IMR-90 (cell line): Measurements from ENCODE around the gene AHI1. TPM values are rescaled to one million over a fixed set of nuclear protein-coding genes. Genes with fewer than 3 reads are reported as not detected.
"Not testable (repeated sequence)": the region's sequence is repeated elsewhere in the genome, so short reads cannot be mapped to it uniquely, and the experiment has no call there.

ENCODE experiments used
- ATAC-seq: fragments of 200-7000 bp; cut with Tn5 transposase; 2 replicates; pipeline ENCODE4 v1.9.1; 2020; ENCODE audit warnings: low read depth, mild to moderate bottlenecking, moderate library complexity
- BruUV-seq: library from RNA; stranded (reverse); fragments of 400-500 nt; replicated peaks from 2 replicates; lab custom pipeline; 2021; lab: Mats Ljungman, UMichigan
- CTCF ChIA-PET: fragments of 300-600 bp; formaldehyde crosslinking; extraction: SDS; loops from one replicate; lab custom pipeline; 2021; ENCODE audit warnings: antibody characterized with exemption; lab: Yijun Ruan, JAX
- POLR2A ChIA-PET: fragments of 300-600 bp; sonication (Branson Sonifier 250); formaldehyde crosslinking; loops from one replicate; lab custom pipeline; 2022; ENCODE audit warnings: antibody characterized with exemption; ENCODE audit not compliant: unreplicated experiment; lab: Charles Lee
- DNase-seq: peaks from one replicate; pipeline ENCODE4 v3.0.0; 2013
- H2AFZ ChIP-seq: replicated peaks from 2 replicates; pipeline ENCODE3; 2013; ENCODE audit warnings: low read length, mild to moderate bottlenecking; ENCODE audit not compliant: poor library complexity
- H2AK5ac ChIP-seq: 2 replicates; pipeline ENCODE4 v1.6.1; 2013; ENCODE audit warnings: low read depth, low read length, inconsistent platforms
- H2AK9ac ChIP-seq: replicated peaks from 2 replicates; pipeline ENCODE3; 2013; ENCODE audit warnings: mild to moderate bottlenecking, low read depth, low read length, moderate library complexity; ENCODE audit not compliant: poor library complexity
- H2BK120ac ChIP-seq: 2 replicates; pipeline ENCODE4 v1.6.1; 2013; ENCODE audit warnings: low read depth, low read length, inconsistent platforms
- H2BK15ac ChIP-seq: 3 replicates; pipeline ENCODE4 v1.6.1; 2013; ENCODE audit warnings: low read depth, low read length, inconsistent platforms
- H2BK20ac ChIP-seq: 2 replicates; pipeline ENCODE4 v1.6.1; 2013; ENCODE audit warnings: low read depth, mild to moderate bottlenecking, inconsistent platforms, low read length, moderate library complexity
- H2BK5ac ChIP-seq: 2 replicates; pipeline ENCODE4 v1.6.1; 2013; ENCODE audit warnings: mild to moderate bottlenecking, low read depth, low read length, inconsistent platforms; ENCODE audit not compliant: poor library complexity, severe bottlenecking
- H3K14ac ChIP-seq: replicated peaks from 2 replicates; pipeline ENCODE4 v1.6.1; 2013; ENCODE audit warnings: low read depth, low read length, inconsistent platforms
- H3K18ac ChIP-seq: 2 replicates; pipeline ENCODE4 v1.6.1; 2013; ENCODE audit warnings: low read depth, low read length, control low read depth
- H3K23ac ChIP-seq: 2 replicates; pipeline ENCODE4 v1.6.1; 2013; ENCODE audit warnings: low read depth, low read length, inconsistent platforms
- H3K27ac ChIP-seq: 2 replicates; pipeline ENCODE4 v1.5.1; 2013; ENCODE audit warnings: mild to moderate bottlenecking, control low read depth, low read length; ENCODE audit not compliant: insufficient read depth
- H3K27me3 ChIP-seq: 2 replicates; pipeline ENCODE4 v1.6.1; 2013; ENCODE audit warnings: low read length; ENCODE audit not compliant: control insufficient read depth, insufficient read depth
- H3K36me3 ChIP-seq: 2 replicates; pipeline ENCODE4 v1.6.1; 2013; ENCODE audit warnings: low read length, mixed read lengths; ENCODE audit not compliant: control insufficient read depth, insufficient read depth
- H3K4ac ChIP-seq: 2 replicates; pipeline ENCODE4 v1.6.1; 2013; ENCODE audit warnings: low read depth, low read length, inconsistent platforms
- H3K4me1 ChIP-seq: 2 replicates; pipeline ENCODE4 v1.6.1; 2013; ENCODE audit warnings: low read length, mixed read lengths; ENCODE audit not compliant: control insufficient read depth, insufficient read depth
- H3K4me2 ChIP-seq: 2 replicates; pipeline ENCODE4 v1.6.1; 2013; ENCODE audit warnings: low read depth, mild to moderate bottlenecking, control low read depth, low read length, moderate library complexity
- H3K4me3 ChIP-seq: 2 replicates; pipeline ENCODE4 v1.5.1; 2013; ENCODE audit warnings: low read depth, mild to moderate bottlenecking, control low read depth, low read length, moderate library complexity; ENCODE audit not compliant: insufficient read depth
- H3K56ac ChIP-seq: 2 replicates; pipeline ENCODE4 v1.6.1; 2013; ENCODE audit warnings: low read length, inconsistent platforms; ENCODE audit not compliant: insufficient read depth; ENCODE audit errors: extremely low read depth
- H3K79me1 ChIP-seq, 2 experiments: 2 replicates each; pipeline ENCODE4 v1.6.1; 2013; ENCODE audit warnings: low read length in 2 of 2, inconsistent platforms in 1 of 2, low read depth in 1 of 2
- H3K9ac ChIP-seq: 2 replicates; pipeline ENCODE4 v1.6.1; 2013; ENCODE audit warnings: low read depth, low read length, control low read depth
- H3K9me1 ChIP-seq: 2 replicates; pipeline ENCODE4 v1.6.1; 2013; ENCODE audit warnings: low read length, inconsistent platforms; ENCODE audit not compliant: insufficient read depth
- H3K9me3 ChIP-seq: 2 replicates; pipeline ENCODE4 v1.6.1; 2013; ENCODE audit warnings: low read length; ENCODE audit not compliant: control insufficient read depth, insufficient read depth
- H4K20me1 ChIP-seq: 2 replicates; pipeline ENCODE4 v1.6.1; 2013; ENCODE audit warnings: low read length, inconsistent platforms; ENCODE audit not compliant: insufficient read depth
- H4K5ac ChIP-seq: 2 replicates; pipeline ENCODE4 v1.6.1; 2013; ENCODE audit warnings: mild to moderate bottlenecking, low read depth, low read length, control low read depth
- H4K8ac ChIP-seq, 2 experiments: 2 replicates each; pipeline ENCODE4 v1.6.1; 2013; ENCODE audit warnings: low read depth in 2 of 2, low read length in 2 of 2, control low read depth in 1 of 2, inconsistent platforms in 1 of 2
- H4K91ac ChIP-seq: 2 replicates; pipeline ENCODE4 v1.6.1; 2013; ENCODE audit warnings: low read depth, low read length, inconsistent platforms; ENCODE audit not compliant: insufficient read depth
- WGBS, 2 experiments: methylation state at CpG; one replicate each; pipeline versions ENCODE4 v1.1.5 to v1.1.7; 2013; ENCODE audit warnings: missing lambda C conversion rate in 2 of 2; ENCODE audit not compliant: insufficient read length in 1 of 2; ENCODE audit errors: extremely low coverage in 2 of 2; 5-methylcytosine and 5-hydroxymethylcytosine counted together
- dilution Hi-C: fragments of 300-500 bp; cut with HindIII; formaldehyde crosslinking; loops from one replicate; pipeline ENCODE4 v1.14.3; 2018; ENCODE audit warnings: low sequenced_read_pairs; ENCODE audit not compliant: unreplicated experiment
- in situ Hi-C: fragments of 300-500 bp; cut with MboI; formaldehyde crosslinking; loops from 3 replicates; pipeline ENCODE4 v1.14.3; 2019; ENCODE audit warnings: low sequenced_read_pairs, inconsistent platforms, mixed read lengths
- intact Hi-C: fragments of 100-400 bp; cut with micrococcal nuclease; formaldehyde crosslinking; loops from 2 replicates; pipeline ENCODE4 v1.10.0; 2022
- polyA plus RNA-seq, 3 experiments: library from polyadenylated mRNA; depleted of rRNA; stranded (reverse); fragments of >200 nt; gene quantifications; 2 replicates each; pipeline ENCODE4 v1.2.3, GENCODE V29; 2012; ENCODE audit warnings: low replicate concordance in 1 of 3
- total RNA-seq: library from RNA; depleted of rRNA; stranded (reverse); fragments of >200 nt; gene quantifications from 2 replicates; pipeline ENCODE4 v1.2.3, GENCODE V29; 2012

AHI1 gene
- total and polyA plus RNA-seq, 2 of the 4 experiments (the other 2 are of a cell fraction), result 9.5 to 19.4 TPM

- POLR2A ChIA-PET, H3K9me1 ChIP-seq, in situ Hi-C loops, H3K4me2 ChIP-seq, H3K27me3 ChIP-seq, H3K4me3 ChIP-seq, H3K79me1 ChIP-seq, H3K4ac ChIP-seq, H4K20me1 ChIP-seq, H2BK5ac ChIP-seq, H3K9me3 ChIP-seq, dilution Hi-C loops, H2AK5ac ChIP-seq, H3K9ac ChIP-seq, DNase-seq, H4K5ac ChIP-seq, H3K27ac ChIP-seq, H4K91ac ChIP-seq, H3K23ac ChIP-seq, ATAC-seq, H3K14ac ChIP-seq, H2BK15ac ChIP-seq, CTCF ChIA-PET, H3K56ac ChIP-seq, H3K36me3 ChIP-seq, BruUV-seq, H4K8ac ChIP-seq, H2BK20ac ChIP-seq, intact Hi-C loops, H3K4me1 ChIP-seq, H2AFZ ChIP-seq, H2BK120ac ChIP-seq, H2AK9ac ChIP-seq, H3K18ac ChIP-seq: not testable (repeated sequence)
- no CpG with 5 or more reads among the region's 8 CpGs for WGBS, 2 experiments
These were observed 157.6 kb downstream of the AHI1 start for GRCh38 chr6:135339920-135340319.
